Hepatocyte (in vitro differentiated cells): Measurements from ENCODE around the gene IRX3.

ENCODE experiments used
- EZH2 ChIP-seq: fragments of 200-600 bp; sonication (generic); IDR thresholded peaks from 2 replicates; pipeline ENCODE4 v1.6.1; 2016; ENCODE audit warnings: antibody characterized with exemption, mild to moderate bottlenecking, borderline replicate concordance
- EZH2phosphoT487 ChIP-seq: fragments of 200-600 bp; sonication (generic); IDR thresholded peaks from one replicate; pipeline ENCODE4 v1.6.1; 2018; ENCODE audit warnings: antibody characterized with exemption, mild to moderate bottlenecking, low read depth, moderate library complexity; ENCODE audit not compliant: unreplicated experiment, severe bottlenecking
- TF ChIP-seq, protein P1 (sequence below): fragments of 200-600 bp; sonication (generic); IDR thresholded peaks from 2 replicates; pipeline ENCODE4 v1.5.1; 2016; ENCODE audit warnings: antibody characterized with exemption, mild to moderate bottlenecking; ENCODE audit not compliant: poor library complexity

DNA sequence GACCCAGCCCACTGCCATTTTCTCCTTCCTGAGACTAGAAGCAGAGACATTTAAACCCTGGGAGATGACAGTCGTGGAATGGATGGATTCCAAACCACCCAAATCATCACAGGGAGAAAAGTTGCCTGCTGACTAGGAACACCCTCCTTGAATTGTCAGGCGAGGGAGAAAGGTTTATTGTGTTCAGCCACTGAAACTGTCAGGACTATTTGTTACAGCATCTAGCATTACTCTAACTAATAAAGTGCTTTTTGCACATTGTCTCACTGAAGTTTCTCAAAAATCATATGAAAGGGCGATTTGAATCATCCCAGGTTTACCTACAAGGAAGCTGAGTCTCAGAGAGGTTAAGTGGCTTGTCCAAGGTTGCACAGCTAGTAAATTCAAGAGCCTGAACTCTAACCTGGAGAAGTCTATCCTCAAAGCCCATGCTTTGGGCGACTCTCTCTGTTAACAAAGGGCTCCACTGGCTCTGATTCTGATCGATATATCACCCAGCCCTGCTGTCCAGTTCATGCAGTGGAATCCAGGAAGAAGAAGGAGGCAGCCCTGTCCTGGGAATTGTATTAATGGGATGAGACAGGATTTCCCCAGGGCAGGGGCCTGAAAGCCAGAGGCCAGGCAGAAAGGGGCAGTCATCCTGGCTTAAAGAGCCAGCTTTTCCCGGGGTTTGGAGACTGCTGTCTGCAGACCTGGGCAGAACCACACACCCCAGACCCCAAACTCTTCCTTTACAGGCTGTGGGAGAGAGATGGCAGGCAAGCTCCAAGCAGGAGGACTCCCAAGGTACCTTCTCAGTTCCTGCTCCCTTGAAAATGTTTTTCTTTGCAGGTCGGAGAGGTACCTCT is 37.5 kb downstream of the IRX3 start:
- TF ChIP-seq, protein P1, sequence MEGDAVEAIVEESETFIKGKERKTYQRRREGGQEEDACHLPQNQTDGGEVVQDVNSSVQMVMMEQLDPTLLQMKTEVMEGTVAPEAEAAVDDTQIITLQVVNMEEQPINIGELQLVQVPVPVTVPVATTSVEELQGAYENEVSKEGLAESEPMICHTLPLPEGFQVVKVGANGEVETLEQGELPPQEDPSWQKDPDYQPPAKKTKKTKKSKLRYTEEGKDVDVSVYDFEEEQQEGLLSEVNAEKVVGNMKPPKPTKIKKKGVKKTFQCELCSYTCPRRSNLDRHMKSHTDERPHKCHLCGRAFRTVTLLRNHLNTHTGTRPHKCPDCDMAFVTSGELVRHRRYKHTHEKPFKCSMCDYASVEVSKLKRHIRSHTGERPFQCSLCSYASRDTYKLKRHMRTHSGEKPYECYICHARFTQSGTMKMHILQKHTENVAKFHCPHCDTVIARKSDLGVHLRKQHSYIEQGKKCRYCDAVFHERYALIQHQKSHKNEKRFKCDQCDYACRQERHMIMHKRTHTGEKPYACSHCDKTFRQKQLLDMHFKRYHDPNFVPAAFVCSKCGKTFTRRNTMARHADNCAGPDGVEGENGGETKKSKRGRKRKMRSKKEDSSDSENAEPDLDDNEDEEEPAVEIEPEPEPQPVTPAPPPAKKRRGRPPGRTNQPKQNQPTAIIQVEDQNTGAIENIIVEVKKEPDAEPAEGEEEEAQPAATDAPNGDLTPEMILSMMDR: no peak
- TF ChIP-seq EZH2: no peak
- no peak for TF ChIP-seq EZH2phosphoT487
